NK-92 (cell line): ENCODE measurements around the gene ANXA11.

Experiments used
- DNase-seq: peaks from one replicate; lab custom pipeline; 2025; ENCODE audit not compliant: unreplicated experiment; lab: John Stamatoyannopoulos, UW

ANXA11 gene

GRCh38 chr10:80191589-80192270 is 13.6 kb downstream of the ANXA11 start:
- DNase-seq: no peak

- no peak for DNase-seq
These were observed 16.6 kb downstream of the ANXA11 start for GRCh38 chr10:80188713-80189112.

GRCh38 chr10:80187465-80188409 is 17.6 kb downstream of the ANXA11 start:
- DNase-seq: peak; percentile 10

- no peak for DNase-seq
These were observed 18.3 kb downstream of the ANXA11 start for GRCh38 chr10:80187060-80187459.

GRCh38 chr10:80186364-80187012 is 18.8 kb downstream of the ANXA11 start:
- no peak for DNase-seq

- no peak for DNase-seq
These were observed 19.6 kb downstream of the ANXA11 start for GRCh38 chr10:80185578-80186299.

GRCh38 chr10:80184291-80184690 is 21.0 kb downstream of the ANXA11 start:
- no peak for DNase-seq

- DNase-seq: no peak
These were observed 21.9 kb downstream of the ANXA11 start for GRCh38 chr10:80183436-80183835.

- DNase-seq: no peak
These were observed 22.4 kb downstream of the ANXA11 start for GRCh38 chr10:80182986-80183385.

- no peak for DNase-seq
These were observed 27.3 kb downstream of the ANXA11 start for GRCh38 chr10:80177781-80178636.

- DNase-seq: no peak
These were observed 28.8 kb downstream of the ANXA11 start for GRCh38 chr10:80176526-80176925.

- DNase-seq: no peak
These were observed 30.5 kb downstream of the ANXA11 start for GRCh38 chr10:80174641-80175395.

GRCh38 chr10:80173466-80173865 is 31.9 kb downstream of the ANXA11 start:
- no peak for DNase-seq

GRCh38 chr10:80172896-80173295 is 32.4 kb downstream of the ANXA11 start:
- no peak for DNase-seq

GRCh38 chr10:80171248-80171660 is 34.1 kb downstream of the ANXA11 start:
- DNase-seq: no peak

GRCh38 chr10:80170641-80171040 is 34.7 kb downstream of the ANXA11 start:
- DNase-seq: no peak

- no peak for DNase-seq
These were observed 35.3 kb downstream of the ANXA11 start for GRCh38 chr10:80170026-80170425.

GRCh38 chr10:80168679-80169380 is 36.5 kb downstream of the ANXA11 start:
- DNase-seq: no peak

- no peak for DNase-seq
These were observed 37.2 kb downstream of the ANXA11 start for GRCh38 chr10:80168162-80168511.
